HG02943 (cell line): ENCODE results near the gene IL12RB2.
"Not testable (repeated sequence)": the region's sequence is repeated elsewhere in the genome, so short reads cannot be mapped to it uniquely, and the experiment has no call there.

ENCODE experiments used
- ATAC-seq: cut with Tn5 transposase; IDR thresholded peaks from one replicate; pipeline ENCODE4 v1.9.1; 2021; ENCODE audit warnings: mild to moderate bottlenecking, low read depth, moderate library complexity; ENCODE audit not compliant: unreplicated experiment

IL12RB2 gene

DNA sequence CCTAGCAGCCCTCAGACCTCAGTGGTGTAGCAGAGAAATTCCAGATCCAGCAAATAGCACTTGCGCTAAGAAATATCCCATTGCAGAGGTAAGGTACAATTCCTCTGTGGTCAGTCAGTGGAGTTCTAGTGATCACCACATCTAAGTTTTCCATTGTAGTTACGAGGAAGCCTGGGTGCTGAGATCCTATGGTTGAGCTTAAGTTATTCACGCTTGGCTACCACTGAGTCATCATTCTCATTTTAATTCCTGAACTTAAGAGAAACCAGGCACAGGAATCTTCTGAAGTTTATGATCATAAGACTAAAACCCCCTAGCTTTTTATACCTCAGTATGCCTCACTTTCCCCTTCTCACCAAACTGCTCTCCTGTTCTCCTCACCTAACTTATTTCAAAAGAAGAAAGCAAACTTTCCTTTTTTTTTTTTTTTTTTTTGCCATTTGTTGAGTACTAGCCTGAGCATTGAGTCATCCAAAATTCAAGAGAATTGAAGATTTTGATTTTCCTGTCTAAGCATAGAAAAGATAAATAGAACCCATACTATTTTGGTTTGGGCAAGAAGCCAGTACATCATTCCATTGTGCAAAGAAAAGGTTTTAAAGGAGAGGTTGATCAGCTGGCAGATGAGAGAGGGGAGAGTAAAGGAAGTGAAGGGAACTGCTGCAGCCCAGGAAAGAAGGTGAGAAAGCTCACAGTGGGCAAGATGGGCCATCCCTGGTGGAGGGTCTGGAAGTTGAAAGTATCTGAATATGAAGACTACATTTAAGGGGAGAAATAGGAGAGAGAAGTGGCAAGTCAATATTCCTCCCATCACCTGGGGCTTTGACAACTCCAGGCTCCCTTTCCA, 82.6 kb downstream of the IL12RB2 start:
- no peak for ATAC-seq

DNA sequence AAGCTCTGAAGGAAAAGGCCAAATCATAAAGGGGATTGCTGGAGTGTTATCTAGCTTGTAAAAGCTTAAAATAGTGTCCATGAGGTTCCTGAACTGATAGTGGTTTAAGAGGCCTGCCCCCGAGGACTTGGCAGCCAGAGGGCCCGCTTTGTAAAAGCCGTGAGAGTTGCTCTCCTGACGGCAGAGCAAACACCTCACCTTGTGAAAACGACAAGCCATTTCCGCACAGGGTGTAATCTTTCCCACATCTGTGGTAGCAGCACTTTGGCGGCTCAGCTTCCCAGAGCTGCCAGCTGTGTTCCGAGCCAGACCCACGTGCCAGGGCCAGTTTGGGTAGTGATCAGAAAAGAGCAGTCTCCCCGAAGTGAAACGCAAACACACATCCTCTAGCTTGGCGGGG, 85.6 kb downstream of the IL12RB2 start:
- ATAC-seq: no peak

DNA sequence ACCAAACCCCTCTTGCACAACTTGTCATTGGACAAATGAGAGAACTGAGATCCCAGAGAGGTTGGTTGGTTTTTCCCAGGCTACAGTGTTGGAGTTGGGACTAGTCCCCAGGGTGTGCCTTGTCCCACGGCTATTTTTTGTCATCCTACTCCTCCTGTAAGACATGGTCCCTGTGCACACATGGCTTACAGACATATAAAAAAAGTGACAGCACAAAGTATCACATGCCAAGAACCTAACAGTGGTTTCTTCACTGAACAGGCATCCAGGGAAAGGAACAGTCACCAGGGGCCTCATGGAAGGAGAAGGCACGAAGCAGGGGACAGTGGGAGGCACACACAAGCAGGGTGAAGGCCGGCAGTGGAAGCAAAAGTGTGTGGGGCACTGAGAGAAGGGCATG, 86.1 kb downstream of the IL12RB2 start:
- ATAC-seq: no peak

DNA sequence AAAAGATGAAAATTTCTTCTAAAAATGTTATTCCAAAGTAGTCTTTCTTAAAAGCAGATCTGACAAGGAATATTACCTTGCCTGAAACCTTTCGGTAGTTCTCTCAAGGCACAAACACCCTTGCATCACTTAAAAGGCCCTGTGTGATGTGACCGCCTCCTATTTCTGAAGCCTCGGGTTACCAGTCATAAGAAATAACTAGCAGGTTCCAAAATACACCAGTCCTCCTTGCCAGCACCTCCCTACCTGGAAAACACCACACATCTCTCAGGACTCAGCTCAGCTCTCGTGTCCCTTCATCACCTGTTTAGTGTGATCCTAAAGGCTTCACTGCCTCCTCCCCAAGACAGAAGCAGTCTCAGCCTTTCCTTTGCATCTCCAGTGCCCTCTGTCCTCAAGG, 86.9 kb downstream of the IL12RB2 start:
- ATAC-seq: no peak

DNA sequence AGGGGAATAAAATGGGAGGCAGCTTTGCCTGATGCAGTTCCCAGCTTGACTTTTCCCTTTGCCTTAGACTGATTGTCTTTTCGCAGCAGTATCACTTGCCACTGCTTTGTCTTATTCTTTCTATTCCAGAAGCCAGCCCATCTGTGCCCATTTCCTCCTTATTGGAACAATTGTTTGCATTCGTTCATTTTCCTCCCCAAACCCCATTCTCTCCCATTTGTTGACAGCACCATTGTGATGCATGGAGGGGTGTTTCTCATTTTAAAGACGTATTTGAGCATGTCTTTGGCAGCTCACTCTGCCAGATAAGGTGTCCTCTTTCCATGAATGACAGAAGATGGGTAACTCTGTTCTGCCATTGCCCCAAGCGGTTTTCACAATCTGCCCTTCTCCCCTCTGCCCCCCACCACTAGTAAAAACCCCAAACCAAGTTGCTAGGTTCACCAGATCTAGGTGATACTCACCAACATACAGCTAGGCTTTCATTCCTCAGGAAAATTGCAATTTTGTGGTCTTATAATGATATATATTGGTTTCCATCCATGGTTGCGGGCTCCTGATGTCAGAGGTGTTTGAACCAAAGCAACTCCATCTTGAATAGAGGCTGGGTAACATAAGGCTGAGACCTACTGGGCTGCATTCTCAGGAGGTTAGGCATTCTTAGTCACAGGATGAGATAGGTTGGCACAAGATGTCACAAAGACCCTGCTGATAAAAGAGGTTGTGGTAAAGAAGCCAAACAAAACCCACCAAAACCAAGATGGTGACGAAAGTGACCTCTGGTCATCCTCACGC, 91.7 kb downstream of the IL12RB2 start:
- ATAC-seq: no peak

DNA sequence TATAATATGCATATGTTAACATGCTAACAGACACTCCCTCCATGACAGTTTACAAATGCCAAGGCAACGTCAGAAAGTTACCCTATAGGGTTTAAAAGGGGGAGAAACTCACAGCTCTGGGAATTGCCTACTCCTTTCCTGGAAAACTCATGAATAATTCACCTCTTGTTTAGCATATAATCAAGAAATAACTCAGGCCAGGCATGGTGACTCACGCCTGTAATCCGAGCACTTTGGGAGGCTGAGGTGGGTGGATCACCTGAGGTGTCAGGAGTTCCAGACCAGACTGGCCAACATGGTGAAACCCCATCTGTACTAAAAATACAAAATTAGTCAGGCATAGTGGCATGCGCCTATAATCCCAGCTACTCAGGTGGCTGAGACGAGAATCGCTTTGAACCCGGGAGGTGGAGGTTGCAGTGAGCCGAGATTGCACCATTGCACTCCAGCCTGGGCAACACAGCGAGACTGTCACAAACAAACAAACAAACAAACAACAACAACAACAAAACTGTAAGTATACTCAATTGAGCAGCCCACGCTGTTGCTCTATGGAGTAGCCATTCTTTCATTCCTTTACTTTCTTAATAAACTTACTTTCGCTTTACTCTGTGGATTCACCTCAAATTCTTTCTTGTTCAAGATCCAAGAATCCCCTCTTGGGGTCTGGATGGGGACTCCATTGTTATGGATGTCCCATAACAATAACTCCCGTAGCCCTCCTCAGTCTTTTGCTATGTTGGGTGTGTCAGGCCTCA, 92.5 kb downstream of the IL12RB2 start:
- ATAC-seq: not testable (repeated sequence)

DNA sequence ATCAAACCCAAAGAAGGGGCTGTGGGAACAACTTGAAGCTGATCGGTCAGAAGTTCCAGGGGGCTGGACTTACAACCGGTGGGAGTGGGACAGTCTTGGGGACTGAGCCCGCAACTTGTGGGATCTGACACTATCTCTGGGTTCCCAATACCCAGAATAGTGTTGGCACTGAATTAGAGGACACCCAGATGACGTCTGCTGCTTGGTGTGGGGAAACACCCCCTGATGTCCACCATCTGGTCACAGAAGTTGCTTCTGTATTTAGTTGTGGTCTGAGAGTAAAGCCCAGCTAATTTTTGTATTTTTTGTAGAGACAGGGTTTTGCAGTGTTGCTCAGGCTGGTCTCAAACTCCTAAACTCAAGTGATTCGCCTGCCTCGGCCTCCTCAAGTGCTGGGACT, 93.8 kb downstream of the IL12RB2 start:
- ATAC-seq: no peak

DNA sequence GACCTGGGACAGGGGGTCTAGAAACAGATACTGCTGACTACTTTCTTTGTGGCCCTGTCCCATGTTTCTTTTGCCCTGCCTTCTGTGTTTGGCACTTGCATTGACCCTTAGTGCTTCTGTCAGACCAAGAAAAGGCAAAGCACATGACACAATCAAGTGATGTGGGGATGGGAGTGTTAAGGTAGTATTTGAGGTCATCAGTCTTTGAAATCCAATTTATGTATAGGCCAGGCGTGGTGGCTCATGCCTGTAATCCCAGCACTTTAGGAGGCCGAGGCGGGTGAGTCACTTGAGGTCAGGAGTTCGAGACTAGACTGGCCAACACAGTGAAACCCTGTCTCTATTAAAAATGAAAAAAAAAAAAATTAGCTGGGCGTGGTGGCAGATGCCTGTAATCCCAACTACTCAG, 96.5 kb downstream of the IL12RB2 start:
- ATAC-seq: no peak

DNA sequence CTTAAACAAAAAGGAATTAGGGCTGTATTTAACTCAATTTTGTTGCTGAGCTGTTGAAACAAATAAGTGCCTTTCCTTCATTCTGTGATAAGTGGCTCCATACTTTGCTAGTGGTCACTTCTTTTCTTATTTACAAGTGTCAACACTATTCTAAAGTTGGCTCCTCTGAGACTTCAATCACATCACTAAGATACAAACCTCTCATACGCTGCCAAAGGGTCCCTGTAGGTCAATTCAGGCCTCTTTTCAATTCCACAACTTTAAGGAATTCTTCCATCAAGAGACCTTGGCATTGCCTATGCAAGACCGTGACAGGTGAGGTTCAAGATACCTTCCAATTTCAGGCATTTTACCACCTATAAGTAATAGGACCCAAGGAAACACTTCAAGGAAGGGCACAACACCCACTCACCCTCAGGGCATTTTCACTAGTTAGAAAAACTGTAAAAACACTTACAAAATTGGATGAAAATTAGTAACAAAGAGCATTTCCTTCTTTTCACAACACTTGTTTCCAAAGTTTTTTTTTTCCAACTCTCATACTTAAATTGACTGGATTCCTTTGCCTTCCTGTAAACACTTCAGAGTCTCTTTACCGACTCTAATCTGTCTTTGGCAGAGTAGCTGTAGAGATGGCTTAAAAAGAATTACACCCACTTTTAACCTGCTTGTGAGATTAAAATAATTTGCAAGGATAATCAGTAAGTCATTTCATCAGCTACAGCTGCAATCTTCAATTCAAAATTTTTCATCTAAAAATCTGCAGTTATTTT, 98.0 kb downstream of the IL12RB2 start:
- no peak for ATAC-seq

DNA sequence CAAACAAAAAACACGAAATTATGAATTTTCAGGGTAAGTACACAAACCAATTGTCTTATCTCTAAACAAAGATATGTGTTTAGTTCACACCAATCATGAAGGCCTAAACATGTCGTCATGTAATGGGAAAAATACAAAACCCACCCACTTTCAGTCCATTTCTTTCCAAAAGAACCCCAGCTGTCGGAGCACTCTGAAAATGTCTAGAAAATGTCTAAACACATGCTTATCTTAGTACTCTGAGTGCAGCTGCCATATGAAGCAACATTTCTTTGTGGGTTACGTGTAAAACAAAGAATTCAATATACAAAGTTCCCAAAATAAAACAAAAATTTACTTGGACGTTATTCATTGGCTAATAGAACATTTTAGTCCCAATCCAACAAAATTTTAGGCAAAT, 99.8 kb downstream of the IL12RB2 start:
- no peak for ATAC-seq

DNA sequence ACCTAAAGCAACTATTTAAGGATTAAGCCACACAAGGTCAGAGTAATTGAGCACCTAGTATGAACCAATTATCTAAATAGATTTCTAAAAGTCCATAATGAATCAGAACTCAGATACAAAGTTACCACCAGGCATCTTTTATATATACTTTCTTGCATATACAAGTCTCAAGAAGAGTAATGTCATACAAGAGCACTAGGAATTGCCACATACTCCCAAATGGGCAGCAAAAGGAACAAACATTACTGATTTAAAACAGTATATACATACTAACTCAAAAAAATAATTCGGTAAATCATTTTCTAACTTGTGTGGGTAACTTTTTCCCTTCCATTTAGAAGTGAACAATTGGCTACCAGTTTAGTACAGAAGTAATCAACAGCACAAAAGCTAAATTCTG, 100.5 kb downstream of the IL12RB2 start:
- no peak for ATAC-seq

DNA sequence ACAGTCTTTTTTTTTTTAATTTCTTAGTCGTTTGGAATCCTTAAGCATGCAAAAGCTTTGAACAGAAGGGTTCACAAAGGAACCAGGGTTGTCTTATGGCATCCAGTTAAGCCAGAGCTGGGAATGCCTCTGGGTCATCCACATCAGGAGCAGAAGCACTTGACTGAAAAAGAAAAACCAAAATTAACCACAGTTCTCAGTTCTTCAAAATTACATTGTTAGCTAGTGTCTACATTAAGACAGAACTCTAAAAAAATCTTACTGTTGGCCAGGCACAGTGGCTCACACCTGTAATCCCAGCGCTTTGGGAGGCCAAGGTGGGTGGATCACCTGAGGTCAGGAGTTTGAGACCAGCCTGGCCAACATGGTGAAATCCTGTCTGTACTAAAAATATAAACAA, 105.4 kb downstream of the IL12RB2 start:
- ATAC-seq: not testable (repeated sequence)

DNA sequence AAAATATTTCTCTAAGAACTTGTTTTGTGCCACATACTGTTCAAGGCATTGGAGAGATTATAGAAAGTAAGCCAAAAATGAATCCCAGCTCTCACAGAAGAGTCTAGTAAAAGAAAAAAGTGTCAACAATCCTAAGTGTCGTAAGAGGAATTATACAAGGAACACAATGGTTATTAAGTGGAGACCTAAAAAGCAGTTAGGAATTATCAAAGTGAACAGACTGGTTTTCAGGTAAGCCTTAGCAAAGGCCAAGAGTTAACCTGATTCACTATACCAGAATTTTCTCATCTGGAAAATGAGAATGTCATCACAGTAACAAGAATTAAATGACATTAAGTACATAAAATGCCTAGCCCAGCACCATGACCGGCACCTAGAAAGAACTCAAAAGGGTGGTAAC, 106.9 kb downstream of the IL12RB2 start:
- no peak for ATAC-seq

DNA sequence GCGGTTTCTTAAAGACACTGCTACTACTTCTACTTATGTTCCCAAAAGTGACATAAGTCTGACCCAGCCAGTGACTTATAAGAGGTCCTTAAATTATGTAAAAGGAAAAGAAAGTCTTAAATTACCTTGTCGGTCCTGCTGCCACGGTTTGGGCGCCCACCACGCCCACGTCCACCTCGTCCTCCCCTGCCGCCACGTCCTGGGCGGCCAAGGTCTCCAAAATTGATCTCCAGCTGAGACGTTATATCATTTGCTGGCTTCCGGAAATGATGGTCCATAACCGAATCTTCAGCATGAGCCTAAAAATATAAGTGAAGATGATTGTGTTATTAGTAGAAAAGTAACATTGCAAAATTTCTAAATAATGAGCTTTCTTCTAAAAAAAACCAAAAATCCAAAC, 107.4 kb downstream of the IL12RB2 start:
- no peak for ATAC-seq

DNA sequence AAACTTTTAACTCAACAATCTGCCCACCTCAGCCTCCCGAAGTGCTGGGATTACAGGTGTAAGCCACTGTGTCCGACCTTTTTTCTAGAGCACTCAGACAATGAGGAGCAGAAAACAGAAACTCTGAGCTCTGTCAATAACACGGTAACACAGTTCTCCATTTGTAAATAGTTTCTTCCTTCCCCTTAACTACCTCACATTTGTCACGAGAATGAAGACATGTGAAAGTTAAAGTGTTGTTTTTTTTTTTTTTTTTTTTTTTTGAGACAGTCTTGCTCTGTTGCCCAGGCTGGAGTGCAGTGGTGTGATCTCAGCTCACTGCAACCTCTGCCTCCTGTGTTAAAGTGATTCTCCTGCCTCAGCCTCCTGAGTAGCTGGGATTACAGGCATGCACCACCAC, 110.1 kb downstream of the IL12RB2 start:
- ATAC-seq: not testable (repeated sequence)

DNA sequence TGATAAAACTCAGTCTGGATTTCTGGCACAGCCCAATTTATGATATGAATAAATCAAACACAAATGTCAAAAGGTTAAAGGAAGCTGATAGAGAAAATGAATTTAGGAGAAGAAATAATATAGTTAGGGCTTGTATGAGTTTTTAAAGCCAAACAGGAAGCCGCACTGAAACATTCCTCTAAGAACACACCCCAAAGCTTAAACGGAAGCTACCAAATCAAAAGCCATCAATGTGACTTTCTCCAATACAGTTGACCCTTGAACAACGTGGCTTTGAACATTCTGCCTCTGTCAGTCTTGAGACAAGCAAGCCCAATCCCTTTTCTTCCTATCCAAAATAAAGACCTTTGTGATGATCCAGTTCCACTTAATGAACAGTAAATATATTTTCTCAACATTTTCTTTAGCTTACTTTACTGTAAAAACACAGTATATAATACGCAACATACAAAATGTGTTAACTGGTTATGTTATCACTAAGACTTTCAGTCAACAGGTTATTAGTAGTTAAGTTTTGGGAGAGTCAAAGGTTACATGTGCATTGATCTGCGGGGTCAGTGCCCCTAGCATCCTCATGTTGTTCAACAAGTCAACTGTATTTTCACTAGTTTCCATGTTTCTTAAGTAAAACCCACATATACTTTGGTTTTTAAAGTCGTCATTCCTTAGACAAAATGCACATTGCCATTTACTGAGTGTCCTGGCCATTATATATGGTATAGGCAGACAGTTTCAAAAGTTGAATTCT, 111.3 kb downstream of the IL12RB2 start:
- ATAC-seq: no peak

DNA sequence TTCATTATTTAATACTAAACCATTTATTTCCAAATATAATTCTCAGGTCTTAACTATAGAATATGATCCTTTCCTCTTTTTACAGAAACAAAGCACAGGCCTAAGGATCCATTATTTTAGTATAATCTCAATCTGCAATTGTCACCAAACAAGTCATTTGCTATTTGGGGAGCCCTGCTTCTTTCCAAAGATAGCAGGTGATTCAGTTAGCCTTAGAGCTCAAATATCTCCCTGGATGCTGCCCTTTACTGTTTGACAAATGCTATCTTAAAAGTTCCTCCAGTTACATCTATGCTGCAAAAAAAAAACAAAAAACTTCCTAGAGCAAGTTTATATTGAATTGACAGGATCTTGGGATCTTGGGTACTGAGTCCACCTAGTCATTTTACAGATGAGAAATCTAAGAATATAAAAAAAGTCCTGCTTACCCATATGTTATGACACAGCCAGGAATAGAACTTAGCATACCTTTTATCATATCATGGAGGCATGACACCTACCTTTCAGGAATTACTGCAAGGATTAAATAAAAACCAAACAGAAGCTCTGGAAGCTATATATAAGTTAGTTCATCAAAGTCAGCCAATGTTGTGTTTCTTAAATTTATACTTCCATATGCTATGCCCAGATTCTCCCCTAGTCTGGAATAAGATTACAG, 113.3 kb downstream of the IL12RB2 start:
- no peak for ATAC-seq

DNA sequence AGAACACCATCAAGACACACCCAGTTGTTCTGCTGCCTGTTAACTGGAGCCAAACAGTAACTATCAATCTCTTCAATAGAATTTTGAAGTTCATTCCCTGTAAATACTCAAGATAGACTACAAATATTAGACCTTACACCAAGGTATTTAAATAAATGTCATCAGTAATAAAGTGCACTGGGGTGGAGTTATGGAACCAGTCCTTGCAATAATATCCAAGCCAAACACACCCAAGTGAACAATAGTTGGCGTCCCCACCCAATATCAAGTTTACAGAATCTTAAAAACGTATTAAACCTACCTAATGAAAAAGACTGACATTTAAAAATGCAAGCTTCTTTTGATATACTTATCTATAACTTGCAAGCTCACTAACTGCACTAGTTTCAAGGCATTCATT, 119.8 kb downstream of the IL12RB2 start:
- no peak for ATAC-seq

DNA sequence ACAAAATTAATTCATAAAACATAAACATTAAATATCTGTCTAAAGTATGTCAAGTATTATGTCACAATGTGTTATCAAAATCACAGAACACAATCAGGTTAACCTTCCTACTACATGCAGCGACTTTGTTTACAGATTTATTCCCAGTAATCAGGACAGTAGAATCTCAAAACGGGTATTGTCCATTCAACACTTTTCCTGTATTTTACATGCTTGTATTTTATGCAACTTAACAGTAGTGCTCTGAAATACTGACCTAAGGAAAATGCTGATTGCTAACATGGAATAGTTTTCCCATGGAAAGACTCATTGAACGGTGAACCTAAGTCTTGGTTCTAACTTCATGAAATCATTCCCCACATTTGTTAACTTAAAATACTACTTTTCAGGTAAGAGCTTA, 120.3 kb downstream of the IL12RB2 start:
- no peak for ATAC-seq
